Sciatic nerve (tissue), 2 donors: ENCODE results near the gene BRSK2. TPM values are rescaled to one million over a fixed set of nuclear protein-coding genes. Genes with fewer than 3 reads are reported as not detected.
A peak's percentile ranks its signal among the peaks of the same experiment; 100 is the strongest.

Experiments used
- ATAC-seq: fragments of 200-7000 bp; cut with Tn5 transposase; one replicate; pipeline ENCODE4 v1.9.1; 2020; ENCODE audit warnings: mild to moderate bottlenecking, moderate library complexity
- DNase-seq: peaks from one replicate; pipeline ENCODE4 v3.0.0-alpha.2; 2020; ENCODE audit warnings: low spot score
- intact Hi-C: fragments of 100-400 bp; cut with DNase I; formaldehyde crosslinking; loops from one replicate; pipeline ENCODE4 v1.14.2; 2022
- total RNA-seq: library from RNA; stranded (reverse); fragmentation: NEBNext Ultra II Directional; extraction: Animal tissue kit (Norgen Biotek cat#: 25700); gene quantifications from one replicate; pipeline ENCODE4 v1.2.1, GENCODE V29; 2021
- donor health status: DM: no; HTN: no; CAD: no.
- donor health status: DM: no; HTN: no; CAD: no.

Gene BRSK2
- total RNA-seq, 1 donor from 2014 or later, result 7.4 TPM

- intact Hi-C loops, result no loop called here
- DNase-seq (no peak), ATAC-seq (no peak)
Observed at GRCh38 chr11:1392561-1392960, 2.8 kb downstream of the BRSK2 start.

DNA sequence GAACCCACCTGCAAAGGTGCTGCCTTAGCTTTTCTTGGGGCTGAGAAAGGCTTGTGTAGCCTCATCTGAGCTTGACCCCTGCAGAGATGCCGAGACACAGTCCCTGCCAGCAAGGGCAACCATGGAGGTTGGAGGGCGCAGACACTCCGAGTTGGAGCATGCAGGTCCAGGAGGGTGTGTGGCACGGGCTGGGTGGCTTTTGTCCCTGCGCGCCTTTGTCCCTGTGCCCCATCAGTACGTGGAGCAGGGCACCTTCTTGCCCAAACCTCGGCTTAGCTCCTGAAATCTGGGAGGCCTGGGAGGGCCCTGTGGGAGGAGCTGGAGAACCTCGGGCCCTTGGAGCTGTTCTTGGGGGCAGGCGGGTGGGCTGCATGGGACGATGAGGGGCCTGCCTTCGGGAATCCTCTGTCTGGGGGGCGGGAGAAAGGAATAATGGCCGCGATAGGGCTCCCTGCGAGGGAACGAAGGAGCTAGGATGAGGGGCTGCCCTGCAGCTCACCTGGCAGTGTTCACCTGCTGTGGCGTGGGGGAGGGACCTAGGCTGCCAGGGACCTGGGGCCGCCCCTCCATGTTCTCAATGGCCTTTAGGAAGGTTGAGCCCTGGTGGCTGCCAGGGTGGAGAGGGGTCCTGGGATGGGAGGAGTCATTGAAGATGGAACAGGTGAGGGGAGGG, 3.4 kb downstream of the BRSK2 start:
- ATAC-seq, result no peak
- intact Hi-C loops, result no loop called here
- no peak for DNase-seq

DNA sequence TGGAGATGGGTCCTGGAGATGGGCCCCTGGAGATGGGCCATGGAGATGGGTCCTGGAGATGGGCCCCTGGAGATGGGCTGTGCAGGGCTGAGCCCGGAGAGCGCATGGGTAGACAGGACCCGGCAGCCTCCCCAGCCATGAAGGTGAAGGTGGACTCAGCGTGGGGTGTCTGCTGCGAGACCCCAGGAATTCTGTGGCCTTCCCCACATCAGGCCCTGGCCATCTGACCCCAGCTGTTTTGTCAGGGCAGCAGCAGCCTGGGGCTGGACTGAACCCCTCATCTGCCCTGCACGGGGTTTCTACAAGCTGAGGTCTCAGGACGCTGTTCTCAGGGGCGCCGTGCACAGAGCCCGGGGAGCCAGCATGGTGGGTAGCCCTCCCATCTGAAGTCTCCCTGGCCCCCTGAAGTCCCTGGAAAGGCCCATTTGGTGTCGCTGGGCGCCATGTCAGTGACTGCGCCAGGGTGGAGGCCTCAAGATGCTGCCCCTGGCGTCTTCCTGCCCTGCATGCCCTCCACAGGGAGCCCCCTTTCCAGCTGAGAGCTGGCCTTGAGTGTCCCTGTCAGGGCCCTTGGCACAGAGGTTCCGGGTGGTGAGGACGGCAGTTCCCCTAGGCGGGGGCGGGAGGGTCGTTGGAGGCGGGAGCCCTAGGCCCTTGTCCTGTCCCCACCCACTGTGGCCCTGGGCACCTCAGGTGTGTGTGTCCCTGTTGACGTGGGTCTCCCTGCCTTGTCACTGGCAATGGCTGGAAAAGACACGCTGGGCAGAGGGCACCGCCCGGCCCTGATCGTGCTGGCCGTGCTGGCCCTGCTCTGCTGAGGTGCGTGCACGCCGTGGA, 5.4 kb downstream of the BRSK2 start:
- ATAC-seq (no peak), DNase-seq (no peak)
- intact Hi-C loops, result no loop called here

DNA sequence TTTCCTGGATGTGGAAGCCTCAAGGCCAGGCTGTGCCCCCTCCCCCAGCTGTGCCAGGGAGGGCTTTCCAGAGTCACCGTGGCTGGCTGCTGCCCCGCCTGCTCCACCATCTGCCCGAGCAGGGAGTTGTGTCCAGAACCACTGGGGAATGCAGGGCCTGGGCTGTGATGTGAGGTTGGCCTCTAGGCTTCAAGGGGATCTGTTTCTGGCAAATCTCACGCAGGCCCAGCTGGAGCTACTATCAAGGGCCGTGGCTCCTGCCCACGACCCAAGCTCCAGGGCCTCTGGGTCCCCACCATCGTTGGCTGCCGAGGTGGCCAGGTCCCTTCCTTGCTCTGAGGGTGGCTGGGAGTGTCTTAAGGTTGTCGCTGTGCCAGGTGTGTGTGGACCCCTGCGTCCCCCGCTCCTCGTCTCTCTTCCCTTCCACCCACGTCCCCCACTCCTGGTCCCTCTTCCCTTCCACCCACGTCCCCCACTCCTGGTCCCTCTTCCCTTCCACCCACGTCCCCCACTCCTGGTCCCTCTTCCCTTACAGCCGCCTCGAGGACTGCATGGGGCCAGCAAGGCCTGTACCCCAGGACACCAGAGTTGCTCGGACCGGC, 6.1 kb downstream of the BRSK2 start:
- DNase-seq, result no peak
- ATAC-seq, result no peak
- intact Hi-C loops, result no loop called here

DNA sequence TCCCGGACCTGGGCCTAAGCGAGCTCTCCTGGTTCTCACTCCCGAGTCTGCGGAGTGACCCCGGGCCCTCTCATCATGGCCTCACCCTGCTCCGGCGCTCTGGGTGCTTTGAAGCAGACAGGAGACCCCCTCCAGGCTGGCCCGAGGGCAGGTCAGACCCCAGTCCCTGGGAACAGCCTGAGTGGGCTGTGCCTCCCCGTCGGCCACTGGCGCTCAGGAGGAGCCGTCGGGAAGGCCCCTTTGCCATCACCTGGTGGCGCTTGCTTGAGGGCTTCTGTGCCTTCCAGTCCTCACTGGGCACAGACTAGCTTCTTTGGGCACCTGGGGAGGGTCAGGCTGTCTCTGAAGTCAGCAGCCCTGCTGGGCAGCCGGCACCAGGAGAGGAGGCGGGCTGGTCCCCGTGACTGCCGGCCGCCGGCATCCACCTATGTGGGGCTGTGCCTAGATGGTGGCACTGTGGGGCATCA, 6.7 kb downstream of the BRSK2 start:
- intact Hi-C loops, result no loop called here
- peak; percentile 14 for ATAC-seq
- no peak for DNase-seq

DNA sequence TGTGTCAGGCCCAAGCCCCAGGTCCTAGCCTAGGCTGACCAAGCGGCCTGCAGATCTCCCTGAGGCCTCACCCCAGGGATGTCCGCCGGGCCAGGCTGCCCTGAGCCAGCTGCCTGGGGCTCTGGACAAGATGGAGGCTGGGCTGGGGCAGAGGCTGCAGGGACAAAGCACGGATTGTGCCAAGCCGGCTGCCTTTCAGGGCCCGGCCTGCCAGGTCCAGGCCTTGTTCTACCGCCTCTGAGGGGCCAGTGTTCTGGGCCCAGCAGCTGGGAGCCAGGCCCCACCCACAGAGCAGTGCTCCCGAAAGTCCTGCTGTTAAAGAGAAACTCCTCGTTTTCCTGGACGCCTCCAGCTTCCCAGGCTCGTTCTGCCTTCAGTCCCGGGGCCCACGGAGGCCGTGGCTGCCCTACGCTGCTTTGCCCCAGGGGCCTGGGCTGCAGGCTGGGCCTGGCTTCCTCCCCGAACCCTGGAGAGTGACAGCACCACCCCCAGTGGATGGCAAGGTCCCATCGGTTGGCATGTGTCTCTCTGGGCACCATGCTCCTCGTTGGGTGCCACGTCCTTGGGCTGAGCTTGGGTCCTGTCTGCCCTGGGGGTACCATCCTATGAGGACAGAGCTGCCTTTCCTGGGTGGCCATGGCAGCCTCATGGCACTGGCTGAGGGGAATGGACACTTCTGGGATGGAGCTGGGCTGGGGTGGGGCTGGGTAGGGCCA, 7.6 kb downstream of the BRSK2 start:
- ATAC-seq (peak; percentile 78), DNase-seq (no peak)

GRCh38 chr11:1397862-1398527, 8.3 kb downstream of the BRSK2 start:
- DNase-seq, result no peak
- intact Hi-C loops, result no loop called here
- peak; percentile 27 for ATAC-seq

More for the DNA sequence above, 7.6 kb downstream of the BRSK2 start:
- intact Hi-C loops, result no loop called here

GRCh38 chr11:1398528-1399235, 8.9 kb downstream of the BRSK2 start:
- intact Hi-C loops, result no loop called here
- DNase-seq (no peak), ATAC-seq (no peak)

GRCh38 chr11:1399386-1400316, 9.9 kb downstream of the BRSK2 start:
- no peak for DNase-seq
- intact Hi-C loops, result no loop called here
- no peak for ATAC-seq

DNA sequence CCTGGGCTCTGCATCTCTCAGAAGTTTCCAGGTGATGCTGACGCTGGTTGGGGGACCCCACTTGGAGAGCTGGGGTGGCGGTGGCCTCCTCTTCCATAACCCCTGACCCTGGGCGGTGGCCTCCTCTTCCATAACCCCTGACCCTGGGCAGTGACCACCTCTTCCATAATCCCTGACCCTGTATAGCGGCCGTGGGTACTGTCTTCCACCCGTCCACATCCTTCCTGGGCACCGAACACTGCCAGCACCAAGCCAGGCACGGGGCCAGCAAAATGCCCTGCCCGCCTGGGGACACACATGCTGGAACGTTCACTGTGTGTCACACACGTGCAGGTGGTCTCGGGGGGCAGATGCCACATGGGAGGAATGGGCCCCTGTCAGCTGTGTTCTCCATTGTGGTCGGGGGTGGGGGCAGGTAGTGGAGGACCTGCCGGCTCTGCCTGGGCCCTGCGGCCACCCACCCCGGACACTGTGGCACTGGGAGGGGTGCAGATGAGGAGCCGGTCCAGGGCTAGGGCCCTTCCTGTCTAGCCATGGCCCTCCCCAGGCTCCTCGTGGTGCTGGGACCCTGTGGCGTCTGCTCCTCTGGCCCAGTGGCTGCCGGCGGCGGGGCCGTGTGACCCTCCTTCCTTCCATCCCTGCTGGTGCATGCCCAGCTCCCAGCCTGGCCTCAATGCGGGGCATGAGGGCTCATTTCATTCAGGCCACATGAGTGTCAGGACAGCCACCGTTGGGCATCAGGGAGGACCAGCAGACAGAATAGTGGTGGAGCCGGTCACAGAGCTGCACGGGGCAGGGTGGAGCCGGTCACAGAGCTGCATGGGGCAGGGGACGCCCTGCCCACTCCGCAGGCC, 10.8 kb downstream of the BRSK2 start:
- ATAC-seq (no peak), DNase-seq (no peak)
- intact Hi-C loops, result no loop called here

DNA sequence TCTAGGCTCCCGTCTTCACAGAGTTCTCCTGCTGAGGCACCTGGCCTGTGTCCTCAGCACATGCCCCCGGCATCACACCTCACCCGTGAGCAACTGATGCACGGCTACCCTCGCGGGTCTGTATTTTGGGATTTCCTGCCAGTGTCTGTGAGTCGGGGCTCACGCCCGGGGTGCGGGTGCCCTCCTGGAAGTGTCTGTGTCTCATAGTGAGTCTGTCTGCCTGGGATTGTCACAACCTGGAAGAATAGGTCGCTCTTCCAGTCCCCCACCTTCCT, 11.4 kb downstream of the BRSK2 start:
- intact Hi-C loops, result no loop called here
- ATAC-seq, result no peak
- DNase-seq, result no peak

DNA sequence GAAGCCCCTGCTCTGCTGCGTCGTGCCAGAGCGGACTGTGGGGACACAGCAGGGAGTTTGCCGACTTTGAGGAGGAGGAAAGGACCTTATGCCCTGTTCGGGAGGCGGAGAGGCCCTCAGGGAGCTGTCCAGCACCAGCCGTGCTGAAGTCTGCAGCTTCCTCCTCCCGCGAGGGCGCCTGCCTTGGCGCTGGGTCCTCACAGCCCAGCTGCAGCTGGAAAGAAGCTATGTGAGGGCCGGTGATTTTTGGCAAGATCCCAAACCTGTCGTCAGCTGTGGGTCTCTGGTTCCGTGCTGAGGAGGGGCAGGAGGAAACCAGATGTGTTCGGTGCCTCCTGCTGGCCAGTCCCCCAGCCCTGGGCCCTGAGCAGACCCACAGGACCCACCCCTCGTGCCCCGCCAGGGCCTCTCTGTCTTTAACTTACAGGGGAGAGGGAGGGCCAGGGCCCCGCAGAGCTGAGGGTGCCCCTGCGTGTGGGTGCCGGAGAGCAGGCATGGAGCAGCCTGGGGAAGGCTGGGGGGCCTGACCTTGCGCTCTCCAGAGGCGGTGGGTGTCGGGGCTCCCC, 12.0 kb downstream of the BRSK2 start:
- peak; percentile 89 for DNase-seq
- ATAC-seq, result peak; percentile 56
- intact Hi-C loops, result no loop called here

DNA sequence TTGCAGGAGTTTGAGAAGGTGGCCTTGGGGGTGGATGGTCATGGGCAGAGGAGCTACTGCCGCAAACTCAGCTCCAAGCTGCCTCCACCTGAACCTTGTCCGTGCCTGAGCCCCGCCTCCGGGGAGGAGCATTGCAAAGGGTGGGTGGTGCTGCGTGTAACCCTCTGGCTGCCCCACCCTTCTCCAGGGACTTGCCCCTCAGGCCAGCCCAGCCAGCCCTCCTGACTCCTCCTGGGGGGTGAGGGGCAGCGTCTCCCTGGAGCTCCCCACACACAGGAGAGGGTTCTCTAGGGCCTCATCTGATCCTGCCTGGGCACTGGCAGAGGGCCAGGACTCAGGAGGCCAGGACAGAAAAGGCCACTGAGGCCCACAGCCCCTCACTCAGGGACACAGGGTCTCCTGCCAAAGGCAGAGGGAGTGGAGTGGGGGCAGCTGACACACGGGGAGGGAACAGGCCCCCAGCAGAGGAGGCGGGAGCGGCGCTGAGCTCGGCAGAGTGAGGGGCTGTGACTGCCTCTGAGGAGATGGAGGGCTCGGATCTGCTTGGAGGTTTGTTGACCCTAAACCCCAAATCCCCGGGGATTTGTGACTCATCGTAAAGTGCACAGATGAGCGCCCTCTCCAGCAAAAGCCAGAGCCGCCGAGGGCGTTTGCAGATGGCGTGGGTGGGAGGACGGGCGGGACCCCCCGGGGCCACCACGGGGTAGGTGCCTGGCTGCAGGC, 12.8 kb downstream of the BRSK2 start:
- DNase-seq, result no peak

DNA sequence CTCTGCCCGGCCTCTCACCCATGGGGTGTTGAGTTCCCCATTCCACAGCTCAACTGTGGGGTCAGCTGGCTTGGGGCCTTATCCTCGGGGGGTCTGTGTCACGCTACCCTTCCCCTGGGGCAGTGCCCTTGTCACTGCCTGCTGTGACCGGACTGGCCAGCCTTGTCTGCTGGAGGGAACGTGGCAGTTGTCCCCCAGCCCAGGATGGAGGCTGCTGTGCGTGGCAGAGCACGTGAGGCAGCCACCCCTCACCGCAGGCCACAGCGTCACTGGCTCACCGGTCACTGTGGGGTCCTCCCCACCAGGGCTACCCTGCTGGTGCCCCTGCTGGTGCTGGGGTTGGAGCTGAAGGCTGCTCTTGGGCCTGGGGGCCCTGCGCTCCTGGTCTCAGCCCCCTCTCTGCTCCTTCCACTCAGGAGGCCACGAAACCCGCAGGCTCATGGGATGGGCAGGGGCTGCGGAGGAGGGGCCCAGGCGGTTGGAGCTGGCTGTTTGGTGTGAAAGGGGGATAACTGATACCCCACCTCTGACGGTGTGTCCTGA, 13.4 kb downstream of the BRSK2 start:
- ATAC-seq (no peak), DNase-seq (no peak)
- intact Hi-C loops, result no loop called here

More for the DNA sequence above, 12.8 kb downstream of the BRSK2 start:
- no peak for ATAC-seq
- intact Hi-C loops, result no loop called here

DNA sequence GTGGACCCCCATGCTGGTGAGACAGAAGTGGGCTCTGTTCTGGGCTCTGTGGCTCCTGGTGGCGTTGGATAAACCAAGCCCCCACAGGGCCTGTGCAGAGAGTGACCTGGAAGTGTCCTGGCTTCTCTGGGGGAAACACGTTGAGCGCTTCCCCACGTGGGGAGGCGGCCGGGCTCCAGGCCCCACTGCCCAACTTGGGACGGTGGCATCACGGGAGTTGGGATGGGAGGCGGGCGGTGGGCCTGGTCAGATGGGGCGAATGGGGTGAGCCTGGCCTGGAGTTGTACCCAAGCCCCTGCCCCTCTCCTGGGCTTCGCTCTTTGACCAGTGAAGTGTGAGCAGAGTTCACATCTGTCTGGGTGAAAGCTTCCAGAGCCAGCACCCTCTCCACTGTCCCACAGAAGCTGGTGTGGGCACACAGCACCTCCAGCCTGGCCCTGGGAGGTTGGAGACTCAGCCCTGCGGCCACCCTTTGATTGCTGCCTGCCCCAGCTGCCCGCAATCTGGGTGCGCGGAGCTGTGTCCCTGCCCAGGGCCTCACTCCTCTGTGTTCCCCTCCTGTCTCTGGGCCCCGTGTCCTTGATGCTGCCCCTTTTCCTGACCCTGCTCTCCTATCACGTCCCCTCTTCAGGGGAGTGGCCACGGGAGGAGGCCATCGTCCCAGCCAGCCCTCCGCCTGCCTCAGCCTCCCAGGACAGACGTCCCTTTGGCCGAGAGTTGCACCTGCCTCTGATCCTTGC, 14.2 kb downstream of the BRSK2 start:
- ATAC-seq, result no peak
- no peak for DNase-seq
- intact Hi-C loops, result no loop called here
